ENCODE data around the gene MS4A10. TPM values are rescaled to one million over a fixed set of nuclear protein-coding genes. Genes with fewer than 3 reads are reported as not detected.

MS4A10 gene
- polyA plus RNA-seq, 1 donor from 2014 or later, result not detected

GRCh38 chr11:60840470-60841430 lies 55.6 kb downstream of the MS4A10 start:
- peaks cover 3% of the 10 kb centered on the region for H3K79me2 ChIP-seq (replicated peaks; ENCODE audit: insufficient read depth, low read length)
- no peaks in the 10 kb centered on the region for H3F3A ChIP-seq (ENCODE audit: insufficient read depth, low read length, poor library complexity, severe bottlenecking)
- H3K9me2 ChIP-seq (ENCODE audit: insufficient read depth, low read length), result no peaks in the 10 kb centered on the region
- no peak overlapping the region for H3K4me3 ChIP-seq (ENCODE audit: low read length)
- no peak overlapping the region for H3K9ac ChIP-seq (ENCODE audit: low read length)
- H3K36me3 ChIP-seq (ENCODE audit: insufficient read depth, low read length), result no peaks in the 10 kb centered on the region
- no peak overlapping the region for H2AFZ ChIP-seq (ENCODE audit: low read depth, low read length)
- TF ChIP-seq RAD21 (conservative IDR thresholded peaks at IDR 0.05) (no peak), MXI1 (conservative IDR thresholded peaks at IDR 0.05; ENCODE audit: poor library complexity, severe bottlenecking) (no peak), EP300 (conservative IDR thresholded peaks at IDR 0.05; ENCODE audit: poor library complexity, severe bottlenecking) (no peak), TAF1 (IDR thresholded peaks at IDR 0.05; ENCODE audit: low read depth) (no peak), EZH2 (IDR thresholded peaks at IDR 0.05; ENCODE audit: borderline replicate concordance, insufficient read depth, low read length, poor library complexity, severe bottlenecking) (no peak), SMC3 (conservative IDR thresholded peaks at IDR 0.05; ENCODE audit: poor library complexity) (no peak), POLR2AphosphoS5 (IDR thresholded peaks at IDR 0.05) (no peak)
- TF ChIP-seq, protein P1, sequence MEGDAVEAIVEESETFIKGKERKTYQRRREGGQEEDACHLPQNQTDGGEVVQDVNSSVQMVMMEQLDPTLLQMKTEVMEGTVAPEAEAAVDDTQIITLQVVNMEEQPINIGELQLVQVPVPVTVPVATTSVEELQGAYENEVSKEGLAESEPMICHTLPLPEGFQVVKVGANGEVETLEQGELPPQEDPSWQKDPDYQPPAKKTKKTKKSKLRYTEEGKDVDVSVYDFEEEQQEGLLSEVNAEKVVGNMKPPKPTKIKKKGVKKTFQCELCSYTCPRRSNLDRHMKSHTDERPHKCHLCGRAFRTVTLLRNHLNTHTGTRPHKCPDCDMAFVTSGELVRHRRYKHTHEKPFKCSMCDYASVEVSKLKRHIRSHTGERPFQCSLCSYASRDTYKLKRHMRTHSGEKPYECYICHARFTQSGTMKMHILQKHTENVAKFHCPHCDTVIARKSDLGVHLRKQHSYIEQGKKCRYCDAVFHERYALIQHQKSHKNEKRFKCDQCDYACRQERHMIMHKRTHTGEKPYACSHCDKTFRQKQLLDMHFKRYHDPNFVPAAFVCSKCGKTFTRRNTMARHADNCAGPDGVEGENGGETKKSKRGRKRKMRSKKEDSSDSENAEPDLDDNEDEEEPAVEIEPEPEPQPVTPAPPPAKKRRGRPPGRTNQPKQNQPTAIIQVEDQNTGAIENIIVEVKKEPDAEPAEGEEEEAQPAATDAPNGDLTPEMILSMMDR (IDR thresholded peaks at IDR 0.05; ENCODE audit: poor library complexity, severe bottlenecking), result no peak
- TF ChIP-seq, protein P2, sequence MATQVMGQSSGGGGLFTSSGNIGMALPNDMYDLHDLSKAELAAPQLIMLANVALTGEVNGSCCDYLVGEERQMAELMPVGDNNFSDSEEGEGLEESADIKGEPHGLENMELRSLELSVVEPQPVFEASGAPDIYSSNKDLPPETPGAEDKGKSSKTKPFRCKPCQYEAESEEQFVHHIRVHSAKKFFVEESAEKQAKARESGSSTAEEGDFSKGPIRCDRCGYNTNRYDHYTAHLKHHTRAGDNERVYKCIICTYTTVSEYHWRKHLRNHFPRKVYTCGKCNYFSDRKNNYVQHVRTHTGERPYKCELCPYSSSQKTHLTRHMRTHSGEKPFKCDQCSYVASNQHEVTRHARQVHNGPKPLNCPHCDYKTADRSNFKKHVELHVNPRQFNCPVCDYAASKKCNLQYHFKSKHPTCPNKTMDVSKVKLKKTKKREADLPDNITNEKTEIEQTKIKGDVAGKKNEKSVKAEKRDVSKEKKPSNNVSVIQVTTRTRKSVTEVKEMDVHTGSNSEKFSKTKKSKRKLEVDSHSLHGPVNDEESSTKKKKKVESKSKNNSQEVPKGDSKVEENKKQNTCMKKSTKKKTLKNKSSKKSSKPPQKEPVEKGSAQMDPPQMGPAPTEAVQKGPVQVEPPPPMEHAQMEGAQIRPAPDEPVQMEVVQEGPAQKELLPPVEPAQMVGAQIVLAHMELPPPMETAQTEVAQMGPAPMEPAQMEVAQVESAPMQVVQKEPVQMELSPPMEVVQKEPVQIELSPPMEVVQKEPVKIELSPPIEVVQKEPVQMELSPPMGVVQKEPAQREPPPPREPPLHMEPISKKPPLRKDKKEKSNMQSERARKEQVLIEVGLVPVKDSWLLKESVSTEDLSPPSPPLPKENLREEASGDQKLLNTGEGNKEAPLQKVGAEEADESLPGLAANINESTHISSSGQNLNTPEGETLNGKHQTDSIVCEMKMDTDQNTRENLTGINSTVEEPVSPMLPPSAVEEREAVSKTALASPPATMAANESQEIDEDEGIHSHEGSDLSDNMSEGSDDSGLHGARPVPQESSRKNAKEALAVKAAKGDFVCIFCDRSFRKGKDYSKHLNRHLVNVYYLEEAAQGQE (IDR thresholded peaks at IDR 0.05; ENCODE audit: borderline replicate concordance), result no peak
- H3K27me3 ChIP-seq (ENCODE audit: insufficient read depth, low read depth, low read length), result no peaks in the 10 kb centered on the region
- no peak overlapping the region for H3K4me2 ChIP-seq (ENCODE audit: low read length)
- H3K9me3 ChIP-seq (ENCODE audit: low read length), result no peaks in the 10 kb centered on the region
- H3K27ac ChIP-seq (ENCODE audit: low read length), result no peak overlapping the region
- H4K20me1 ChIP-seq (ENCODE audit: insufficient read depth), result no peaks in the 10 kb centered on the region

GRCh38 chr11:60841797-60842667 lies 56.9 kb downstream of the MS4A10 start, which contains the start of gene CCDC86:
TSS of gene CCDC86 (plus strand) at chr11:60842113. CDS start at chr11:60842125, 12 bp downstream.
- no peak within 1 kb of the TSS for H3K27ac ChIP-seq (ENCODE audit: low read length)
- no peaks in the 10 kb centered on the region for H4K20me1 ChIP-seq (ENCODE audit: insufficient read depth)
- TF ChIP-seq RAD21 (conservative IDR thresholded peaks at IDR 0.05) (peak; percentile 36), EZH2 (IDR thresholded peaks at IDR 0.05; ENCODE audit: borderline replicate concordance, insufficient read depth, low read length, poor library complexity, severe bottlenecking) (no peak), POLR2AphosphoS5 (IDR thresholded peaks at IDR 0.05) (peak; percentile 68), SMC3 (conservative IDR thresholded peaks at IDR 0.05; ENCODE audit: poor library complexity) (peak; percentile 56), MXI1 (conservative IDR thresholded peaks at IDR 0.05; ENCODE audit: poor library complexity, severe bottlenecking) (peak; percentile 100), TAF1 (IDR thresholded peaks at IDR 0.05; ENCODE audit: low read depth) (peak; percentile 29), EP300 (conservative IDR thresholded peaks at IDR 0.05; ENCODE audit: poor library complexity, severe bottlenecking) (peak; percentile 76)
- TF ChIP-seq, protein P2 (IDR thresholded peaks at IDR 0.05; ENCODE audit: borderline replicate concordance), result peak; percentile 44
- TF ChIP-seq, protein P1 (IDR thresholded peaks at IDR 0.05; ENCODE audit: poor library complexity, severe bottlenecking), result no peak
- peak within 1 kb of the TSS; percentile 92 for H3K4me3 ChIP-seq (ENCODE audit: low read length)
- no peaks in the 10 kb centered on the region for H3K9me3 ChIP-seq (ENCODE audit: low read length)
- H3K79me2 ChIP-seq (replicated peaks; ENCODE audit: insufficient read depth, low read length), result peaks cover 3% of the 10 kb centered on the region
- H3K9me2 ChIP-seq (ENCODE audit: insufficient read depth, low read length), result no peaks in the 10 kb centered on the region
- peak within 1 kb of the TSS; percentile 60 for H3K9ac ChIP-seq (ENCODE audit: low read length)
- H2AFZ ChIP-seq (ENCODE audit: low read depth, low read length), result peak within 1 kb of the TSS; percentile 76
- H3K4me2 ChIP-seq (ENCODE audit: low read length), result peak within 1 kb of the TSS; percentile 80
- H3F3A ChIP-seq (ENCODE audit: insufficient read depth, low read length, poor library complexity, severe bottlenecking), result no peaks in the 10 kb centered on the region
- no peaks in the 10 kb centered on the region for H3K36me3 ChIP-seq (ENCODE audit: insufficient read depth, low read length)
- H3K27me3 ChIP-seq (ENCODE audit: insufficient read depth, low read depth, low read length), result no peaks in the 10 kb centered on the region

All from neural cell (in vitro differentiated cells).